GM10248 (cell line): ENCODE measurements around the gene SYT17.

Source experiments
- CTCF ChIA-PET: fragments of 300-600 bp; sonication (Branson Sonifier 250); formaldehyde crosslinking; extraction: SDS; loops from one replicate; lab custom pipeline; 2021; ENCODE audit warnings: antibody characterized with exemption; lab: Yijun Ruan, JAX
- POLR2A ChIA-PET: fragments of 350-650 bp; sonication (Branson Sonifier 250); formaldehyde crosslinking; extraction: SDS; loops from one replicate; lab custom pipeline; 2020; ENCODE audit warnings: antibody characterized with exemption; lab: Yijun Ruan, JAX
- DNase-seq: peaks from one replicate; pipeline ENCODE4 v3.0.0; 2012; ENCODE audit errors: extremely low spot score
- TF ChIP-seq, protein P1 (sequence below): IDR thresholded peaks from 2 replicates; pipeline ENCODE4 v1.5.1; 2012; ENCODE audit warnings: mild to moderate bottlenecking, low read depth; ENCODE audit errors: extremely low read depth, missing control alignments, control extremely low read depth

Gene SYT17

GRCh38 chr16:19127674-19128131 is 40.3 kb upstream of the SYT17 start:
- CTCF ChIA-PET: interaction anchor here (0.9 to 1.2 kb wide), 3 partner anchors 10 to 41 kb away, joined by 3 to 7 read pairs (median 4); no protein-coding TSS in a partner anchor
- TF ChIP-seq, protein P1, sequence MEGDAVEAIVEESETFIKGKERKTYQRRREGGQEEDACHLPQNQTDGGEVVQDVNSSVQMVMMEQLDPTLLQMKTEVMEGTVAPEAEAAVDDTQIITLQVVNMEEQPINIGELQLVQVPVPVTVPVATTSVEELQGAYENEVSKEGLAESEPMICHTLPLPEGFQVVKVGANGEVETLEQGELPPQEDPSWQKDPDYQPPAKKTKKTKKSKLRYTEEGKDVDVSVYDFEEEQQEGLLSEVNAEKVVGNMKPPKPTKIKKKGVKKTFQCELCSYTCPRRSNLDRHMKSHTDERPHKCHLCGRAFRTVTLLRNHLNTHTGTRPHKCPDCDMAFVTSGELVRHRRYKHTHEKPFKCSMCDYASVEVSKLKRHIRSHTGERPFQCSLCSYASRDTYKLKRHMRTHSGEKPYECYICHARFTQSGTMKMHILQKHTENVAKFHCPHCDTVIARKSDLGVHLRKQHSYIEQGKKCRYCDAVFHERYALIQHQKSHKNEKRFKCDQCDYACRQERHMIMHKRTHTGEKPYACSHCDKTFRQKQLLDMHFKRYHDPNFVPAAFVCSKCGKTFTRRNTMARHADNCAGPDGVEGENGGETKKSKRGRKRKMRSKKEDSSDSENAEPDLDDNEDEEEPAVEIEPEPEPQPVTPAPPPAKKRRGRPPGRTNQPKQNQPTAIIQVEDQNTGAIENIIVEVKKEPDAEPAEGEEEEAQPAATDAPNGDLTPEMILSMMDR: no peak
- no peak for DNase-seq
- POLR2A ChIA-PET: interaction anchor here (1.6 kb wide), 1 partner anchor 10 kb away, joined by 3 read pairs; no protein-coding TSS in a partner anchor

DNA sequence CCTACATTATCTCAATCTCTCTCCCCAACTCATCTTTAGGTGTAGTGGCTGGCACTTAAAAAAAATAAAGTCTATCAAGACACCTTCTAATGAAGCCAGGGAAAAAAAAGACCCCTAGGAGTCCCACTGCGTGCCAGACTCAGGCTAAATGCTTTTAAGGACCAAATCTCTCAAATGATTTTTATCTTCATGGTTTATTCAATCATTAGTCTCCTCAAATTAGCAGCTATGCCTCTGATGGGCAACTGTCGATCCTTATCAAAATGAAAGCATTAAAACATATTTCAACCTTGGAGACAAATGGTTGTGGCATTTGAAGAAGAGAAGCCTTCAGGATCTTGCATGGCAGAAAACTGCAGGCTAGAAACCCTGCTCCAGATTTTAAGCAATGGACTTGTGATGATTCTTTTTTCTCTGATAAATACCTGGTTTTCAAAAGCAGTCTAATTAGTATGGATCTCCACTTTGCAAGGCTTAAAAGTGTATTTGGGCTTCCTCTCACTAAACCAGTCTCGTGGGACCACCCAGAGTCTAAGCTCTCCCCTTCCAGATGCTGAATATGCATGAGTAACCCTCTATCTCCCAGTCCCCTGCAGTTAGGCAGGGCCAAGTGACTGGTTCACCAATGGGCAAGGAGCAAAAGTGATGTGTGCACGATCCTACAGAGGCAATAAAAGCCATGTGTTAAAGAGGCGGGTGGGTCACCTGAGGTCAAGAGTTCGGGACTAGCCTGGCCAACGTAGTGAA is 39.4 kb upstream of the SYT17 start:
- POLR2A ChIA-PET: interaction anchor here (1.6 kb wide), 1 partner anchor 11 kb away, joined by 3 read pairs; no protein-coding TSS in a partner anchor
- CTCF ChIA-PET: interaction anchor here (1.2 to 3.1 kb wide), 2 partner anchors 12 to 42 kb away, joined by 7 to 14 read pairs; no protein-coding TSS in a partner anchor
- TF ChIP-seq, protein P1: no peak
- DNase-seq: no peak

DNA sequence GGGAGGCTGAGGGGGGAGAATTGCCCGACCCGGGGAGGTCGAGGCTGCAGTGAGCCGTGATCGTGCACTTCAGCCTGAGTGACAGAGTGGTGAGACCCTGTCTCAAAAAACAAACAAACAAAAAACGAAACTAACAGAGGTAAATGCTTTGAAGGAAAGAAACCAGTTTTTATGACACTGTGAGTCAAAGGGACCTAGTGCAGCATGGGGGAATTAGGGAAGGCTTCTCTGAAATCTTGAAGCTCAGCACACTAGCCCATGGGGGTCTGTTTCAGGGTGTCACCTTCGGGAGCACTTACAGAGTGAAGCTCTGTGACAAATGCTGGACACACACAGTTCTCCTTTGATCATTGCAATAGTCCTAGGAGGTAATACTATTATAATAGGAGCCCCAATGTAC is 37.7 kb upstream of the SYT17 start:
- POLR2A ChIA-PET: interaction anchor here (0.9 to 1.3 kb wide), 2 partner anchors 13 to 17 kb away, joined by 3 to 5 read pairs; partner anchors contain the start of gene ITPRIPL2
- CTCF ChIA-PET: interaction anchor here (1.0 to 3.1 kb wide), 4 partner anchors 8 to 50 kb away, joined by 3 to 14 read pairs (median 6); no protein-coding TSS in a partner anchor
- no peak for DNase-seq

DNA sequence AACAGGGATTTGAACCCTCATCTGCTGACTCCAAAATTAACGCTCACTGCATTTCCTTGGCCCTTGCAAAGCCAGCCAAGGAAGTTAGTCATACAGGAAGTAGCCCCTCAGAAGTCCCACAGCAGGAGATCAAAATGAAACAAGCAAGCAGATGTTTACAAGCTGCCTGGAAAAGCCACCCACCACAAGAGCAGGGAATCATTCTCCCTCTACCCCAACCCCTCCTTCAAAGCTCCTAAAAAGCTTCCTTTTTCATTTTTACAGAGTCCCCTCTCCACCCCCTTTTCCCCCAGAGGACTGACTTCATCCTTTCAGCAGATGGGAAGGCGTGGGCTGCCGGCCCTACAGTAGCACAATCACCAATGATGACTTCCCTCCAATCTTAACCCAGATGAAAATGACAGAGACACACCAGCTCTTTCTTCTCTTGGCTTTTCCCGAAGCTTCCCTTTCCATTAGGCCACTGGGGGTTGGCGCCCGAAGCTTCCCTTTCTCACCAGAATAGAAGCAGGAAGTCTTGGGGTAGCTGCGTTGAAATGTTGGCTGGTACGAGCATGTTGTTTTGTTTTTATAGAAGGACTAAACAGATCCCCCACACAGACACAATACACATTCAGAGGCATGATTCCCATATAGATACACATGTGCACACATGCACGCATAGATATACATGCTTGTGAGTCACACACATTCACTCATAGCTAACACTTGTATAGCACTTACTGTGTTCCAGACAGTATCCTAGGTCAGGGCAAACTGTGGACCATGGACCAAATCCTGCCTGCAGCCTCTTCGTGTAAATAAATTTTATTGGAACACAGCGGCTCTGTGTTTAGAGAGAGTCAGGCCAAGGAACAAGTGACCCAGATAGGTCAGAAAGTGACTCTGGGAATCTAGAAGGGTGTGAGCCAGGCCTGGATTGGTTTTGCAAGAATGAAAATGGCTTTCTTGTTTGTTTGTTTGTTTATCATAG is 36.9 kb upstream of the SYT17 start:
- DNase-seq: no peak
- TF ChIP-seq, protein P1: no peak
- ChIA-PET POLR2A (interaction anchor here (0.5 to 1.3 kb wide), 3 partner anchors 12 to 18 kb away, joined by 3 to 5 read pairs (median 3); partner anchors contain the start of gene ITPRIPL2), CTCF (interaction anchor here (1.0 to 3.1 kb wide), 8 partner anchors 9 to 372 kb away, joined by 3 to 14 read pairs (median 4); no protein-coding TSS in a partner anchor)

More for the DNA sequence above, 37.7 kb upstream of the SYT17 start:
- TF ChIP-seq, protein P1: no peak

DNA sequence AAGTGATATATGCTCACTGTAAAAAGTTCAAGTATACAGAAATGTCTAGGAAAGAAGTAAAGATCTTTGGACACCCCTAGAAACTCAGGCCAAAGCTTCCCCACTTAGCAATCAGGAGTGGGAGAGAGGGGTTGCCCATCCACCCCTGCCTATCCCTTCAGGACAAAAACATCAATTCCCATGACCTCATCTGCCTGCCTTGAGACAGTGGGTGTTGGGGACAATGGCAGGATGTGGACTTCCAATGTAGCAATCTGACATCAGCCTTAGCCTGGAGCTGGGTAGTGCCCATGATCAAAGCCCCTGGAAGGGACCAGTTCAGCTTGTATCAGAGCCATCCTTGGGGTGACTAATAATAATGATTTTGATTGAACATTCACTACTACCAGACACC is 36.2 kb upstream of the SYT17 start:
- ChIA-PET CTCF (interaction anchor here (1.2 to 2.8 kb wide), 6 partner anchors 12 to 371 kb away, joined by 3 to 9 read pairs (median 4); no protein-coding TSS in a partner anchor), POLR2A (interaction anchor here (0.5 to 1.3 kb wide), 2 partner anchors 13 to 14 kb away, joined by 3 read pairs; no protein-coding TSS in a partner anchor)
- no peak for DNase-seq
- TF ChIP-seq, protein P1: no peak
